HK-2 (cell line): Measurements from ENCODE around the gene NDUFAF2.
A peak's percentile ranks its signal among the peaks of the same experiment; 100 is the strongest.
"Not testable (repeated sequence)": the region's sequence is repeated elsewhere in the genome, so short reads cannot be mapped to it uniquely, and the experiment has no call there.

Experiments
- DNase-seq: peaks from one replicate; pipeline ENCODE4 v3.0.0-alpha.2; 2018; ENCODE audit not compliant: unreplicated experiment

The NDUFAF2 gene

GRCh38 chr5:60993425-60993824, 48.4 kb downstream of the NDUFAF2 start:
- DNase-seq: no peak

GRCh38 chr5:60993875-60994571, 49.0 kb downstream of the NDUFAF2 start:
- DNase-seq: no peak

- DNase-seq: no peak
Observed at GRCh38 chr5:60996368-60996767, 51.4 kb downstream of the NDUFAF2 start.

GRCh38 chr5:60997721-60998120, 52.7 kb downstream of the NDUFAF2 start:
- DNase-seq: no peak

GRCh38 chr5:61000887-61001286, 55.9 kb downstream of the NDUFAF2 start:
- DNase-seq: no peak

GRCh38 chr5:61001647-61002046, 56.6 kb downstream of the NDUFAF2 start:
- no peak for DNase-seq

- DNase-seq: no peak
Observed at GRCh38 chr5:61002611-61003355, 57.8 kb downstream of the NDUFAF2 start.

- no peak for DNase-seq
Observed at GRCh38 chr5:61004448-61004847, 59.4 kb downstream of the NDUFAF2 start.

- no peak for DNase-seq
Observed at GRCh38 chr5:61009907-61010306, 64.9 kb downstream of the NDUFAF2 start.

GRCh38 chr5:61010467-61011454, 65.8 kb downstream of the NDUFAF2 start:
- no peak for DNase-seq

- DNase-seq: no peak
Observed at GRCh38 chr5:61018062-61018461, 73.1 kb downstream of the NDUFAF2 start.

GRCh38 chr5:61019642-61020041, 74.6 kb downstream of the NDUFAF2 start:
- no peak for DNase-seq

GRCh38 chr5:61020415-61020814, 75.4 kb downstream of the NDUFAF2 start:
- peak; percentile 4 for DNase-seq

GRCh38 chr5:61023131-61023530, 78.1 kb downstream of the NDUFAF2 start:
- DNase-seq: no peak

GRCh38 chr5:61026004-61026403, 81.0 kb downstream of the NDUFAF2 start:
- no peak for DNase-seq

GRCh38 chr5:61028382-61028781, 83.4 kb downstream of the NDUFAF2 start:
- no peak for DNase-seq

- no peak for DNase-seq
Observed at GRCh38 chr5:61029456-61030162, 84.6 kb downstream of the NDUFAF2 start.

- DNase-seq: no peak
Observed at GRCh38 chr5:61030163-61030482, 85.1 kb downstream of the NDUFAF2 start.

GRCh38 chr5:61031301-61031700, 86.3 kb downstream of the NDUFAF2 start:
- DNase-seq: not testable (repeated sequence)

- DNase-seq: no peak
Observed at GRCh38 chr5:61044545-61044944, 99.5 kb downstream of the NDUFAF2 start.

GRCh38 chr5:61047346-61047745, 102.3 kb downstream of the NDUFAF2 start:
- no peak for DNase-seq

GRCh38 chr5:61048534-61048933, 103.5 kb downstream of the NDUFAF2 start:
- DNase-seq: no peak
